Body of pancreas (tissue), 4 donors: Measurements from ENCODE around the gene HKDC1.

Source experiments
- CTCF ChIP-seq, 7 experiments: fragments of 450-650 bp in 4 of 7; fragments of 200-600 bp in 3 of 7; sonication (generic) in 3 of 7; IDR thresholded peaks; one replicate each; pipeline ENCODE4 v1.5.1; 2016 to 2019; ENCODE audit warnings: antibody characterized with exemption in 7 of 7
- POLR2A ChIP-seq, 3 donors: fragments of 450-650 bp; IDR thresholded peaks; one replicate each; pipeline ENCODE4 v1.6.1; 2016; ENCODE audit warnings: antibody characterized with exemption in 3 of 3, mild to moderate bottlenecking in 2 of 3

- TF ChIP-seq CTCF (IDR thresholded peaks at IDR 0.05) (no peak), POLR2A (IDR thresholded peaks at IDR 0.05) (no peak)
Observed at GRCh38 chr10:69230128-69230527, 10.0 kb downstream of the HKDC1 start.
